GM10847 (cell line): ENCODE results near the gene ODAM.

ENCODE experiments used
- POLR2A ChIP-seq: IDR thresholded peaks from 2 replicates; pipeline ENCODE4 v1.6.1; 2011; ENCODE audit not compliant: insufficient read length; ENCODE audit errors: extremely low read depth

Gene ODAM, protein sequence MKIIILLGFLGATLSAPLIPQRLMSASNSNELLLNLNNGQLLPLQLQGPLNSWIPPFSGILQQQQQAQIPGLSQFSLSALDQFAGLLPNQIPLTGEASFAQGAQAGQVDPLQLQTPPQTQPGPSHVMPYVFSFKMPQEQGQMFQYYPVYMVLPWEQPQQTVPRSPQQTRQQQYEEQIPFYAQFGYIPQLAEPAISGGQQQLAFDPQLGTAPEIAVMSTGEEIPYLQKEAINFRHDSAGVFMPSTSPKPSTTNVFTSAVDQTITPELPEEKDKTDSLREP

DNA sequence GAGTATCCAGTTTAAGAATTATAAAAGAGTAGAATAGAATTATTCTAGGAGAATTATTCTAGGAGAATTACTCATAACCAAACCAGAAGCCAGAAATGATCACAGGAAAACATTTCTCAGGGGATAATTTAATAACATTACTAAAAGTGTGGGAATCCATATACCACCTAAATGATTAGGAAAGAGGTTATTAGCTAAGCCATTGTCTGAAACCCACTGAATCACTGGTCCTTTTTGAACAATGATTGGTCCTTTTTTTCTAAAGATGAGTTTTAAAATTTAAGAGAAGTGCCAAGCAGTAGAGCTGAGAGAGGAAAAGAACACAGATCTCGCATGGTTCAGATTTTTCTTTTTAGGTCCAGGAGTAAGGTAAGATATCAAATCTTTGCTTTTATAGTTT lies at the start of gene ODAM:
TSS of gene ODAM (plus strand) at position 301 of the 400 bp plus-strand sequence. CDS start 819 bp downstream, outside the sequence.
- no peak for TF ChIP-seq POLR2A

DNA sequence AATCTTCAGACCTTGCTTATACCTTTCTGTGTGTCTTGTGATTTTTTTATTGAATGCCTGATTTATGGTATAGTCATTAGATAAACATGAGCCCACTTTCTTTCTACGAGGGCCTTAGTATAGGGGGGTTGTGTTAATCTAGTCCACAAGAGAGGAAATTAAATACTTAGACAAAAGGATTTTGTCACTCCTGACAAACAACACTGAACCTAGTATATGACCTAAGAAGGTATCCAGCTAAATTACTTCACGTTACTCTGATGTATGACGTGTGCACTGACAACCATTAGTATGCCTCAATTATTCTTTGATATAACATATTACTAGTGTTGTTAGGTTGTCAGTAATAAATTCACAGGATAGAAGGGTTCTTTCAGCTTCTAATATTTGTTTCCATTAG lies 44.3 kb upstream of the ODAM start:
- TF ChIP-seq POLR2A = no peak

DNA sequence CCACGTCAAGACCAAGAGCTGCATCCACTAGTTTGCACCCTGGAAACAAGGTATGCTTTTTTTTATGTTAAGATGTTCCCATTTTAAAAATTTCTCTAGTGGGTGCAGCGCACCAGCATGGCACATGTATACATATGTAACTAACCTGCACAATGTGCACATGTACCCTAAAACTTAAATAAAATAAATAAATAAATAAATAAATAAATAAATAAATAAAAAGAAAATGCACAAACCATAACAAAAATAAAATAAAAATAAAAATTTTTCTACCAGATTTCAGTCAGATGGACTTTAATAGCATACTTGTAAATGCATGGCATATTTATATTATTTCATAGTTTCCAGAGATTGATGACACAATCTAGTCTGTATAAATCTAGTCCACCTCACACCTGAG lies 43.4 kb upstream of the ODAM start:
- no peak for TF ChIP-seq POLR2A

DNA sequence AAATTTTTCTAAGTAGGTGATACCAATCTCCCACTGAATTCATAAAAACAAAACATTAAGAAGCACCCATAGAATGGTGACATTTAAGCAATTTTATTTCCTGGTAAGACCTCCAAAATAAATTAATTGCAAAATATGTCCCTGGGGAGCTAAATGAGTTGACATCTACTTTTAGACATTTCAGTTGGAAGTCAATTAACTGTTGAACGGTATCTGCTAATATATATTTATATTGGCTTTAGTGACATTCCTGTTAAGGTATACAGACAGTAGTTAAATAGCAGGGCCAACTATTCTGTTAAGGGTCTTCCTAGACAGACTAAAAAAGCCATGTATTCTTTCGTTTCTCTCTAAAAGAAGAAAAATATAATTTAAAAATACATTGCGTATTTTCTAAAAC lies 41.6 kb upstream of the ODAM start, which contains the start of gene PRR27:
TSS of gene PRR27 (plus strand) at position 301 of the 400 bp plus-strand sequence. CDS start 139 bp downstream, outside the sequence.
- no peak for TF ChIP-seq POLR2A

GRCh38 chr4:70158576-70158975 lies 36.9 kb upstream of the ODAM start:
- TF ChIP-seq POLR2A = no peak

DNA sequence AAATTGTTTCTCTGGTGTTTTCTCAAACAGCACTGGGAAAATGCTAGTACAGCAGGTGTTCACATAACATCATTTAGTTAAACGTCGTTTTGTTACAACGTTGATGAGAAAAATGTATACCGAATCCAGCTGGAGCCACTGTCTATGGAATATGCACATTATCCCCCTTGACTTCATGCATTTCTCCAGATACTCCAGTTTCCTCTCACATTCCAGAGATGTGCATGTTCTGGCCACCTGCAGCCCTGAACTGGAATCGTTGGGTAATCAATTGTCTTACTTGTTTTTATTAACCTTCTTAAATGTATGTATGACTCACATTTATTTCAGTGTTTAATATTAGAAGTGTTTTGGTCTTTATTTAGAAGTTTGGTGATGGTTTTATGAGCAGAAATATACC lies 18.4 kb upstream of the ODAM start:
- no peak for TF ChIP-seq POLR2A

- TF ChIP-seq POLR2A = no peak
Measured at GRCh38 chr4:70178075-70178660, 17.4 kb upstream of the ODAM start.

DNA sequence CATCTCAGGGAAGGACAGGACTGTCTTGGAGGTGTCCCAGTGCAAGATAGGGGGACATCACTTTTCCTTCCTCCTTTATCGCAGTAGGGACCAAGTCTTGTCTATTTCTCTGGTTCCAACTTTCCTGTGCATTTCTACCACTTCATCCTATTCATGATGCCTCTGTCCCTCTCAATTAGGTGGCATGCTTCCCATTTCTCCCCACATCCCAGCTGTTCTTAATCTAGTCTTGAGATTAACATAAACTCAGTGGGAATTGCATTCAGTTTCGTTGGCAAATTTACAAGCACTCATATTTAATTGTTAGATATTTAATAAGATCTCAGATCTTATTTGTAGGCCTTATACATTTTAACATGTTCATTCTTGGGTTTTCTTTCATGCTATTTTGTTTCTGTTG lies 15.7 kb upstream of the ODAM start:
- TF ChIP-seq POLR2A = no peak

- no peak for TF ChIP-seq POLR2A
Measured at GRCh38 chr4:70181864-70182263, 13.7 kb upstream of the ODAM start.

GRCh38 chr4:70182517-70183167 lies 12.9 kb upstream of the ODAM start:
- no peak for TF ChIP-seq POLR2A

- no peak for TF ChIP-seq POLR2A
Measured at GRCh38 chr4:70183168-70183939, 12.2 kb upstream of the ODAM start.

DNA sequence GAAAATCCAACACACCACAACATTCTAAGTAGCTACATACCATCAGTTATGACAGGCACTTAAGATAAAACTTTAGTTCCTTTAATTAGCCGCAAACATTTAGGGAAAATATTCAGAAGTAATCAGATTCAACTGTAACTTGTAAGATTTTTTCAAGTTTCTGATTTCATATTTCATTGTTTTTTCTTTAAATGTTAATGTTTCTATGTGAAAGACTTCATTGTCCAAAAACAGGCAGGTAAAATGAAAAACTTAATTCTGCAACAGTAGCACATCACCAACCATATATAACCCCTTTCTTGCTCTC lies 11.6 kb upstream of the ODAM start:
- TF ChIP-seq POLR2A = no peak

DNA sequence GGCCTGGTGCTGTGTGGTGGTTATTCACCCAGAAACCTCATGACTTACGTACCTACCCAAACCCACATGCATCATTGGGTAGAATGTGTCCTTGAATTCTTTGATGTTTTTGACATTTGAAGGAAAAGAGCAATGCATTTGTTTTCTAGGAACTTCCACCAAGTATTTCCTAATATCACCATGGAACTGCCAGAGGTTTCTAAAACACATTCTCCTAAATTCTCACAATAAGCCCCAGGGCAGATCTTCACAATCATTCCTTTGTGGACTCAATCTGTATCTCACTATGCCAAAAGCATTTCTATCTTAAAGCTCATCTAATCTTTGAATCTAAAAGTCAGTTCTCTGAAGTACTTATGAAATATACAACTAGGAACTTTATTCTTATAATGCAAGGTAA lies 8.3 kb upstream of the ODAM start:
- TF ChIP-seq POLR2A = no peak

DNA sequence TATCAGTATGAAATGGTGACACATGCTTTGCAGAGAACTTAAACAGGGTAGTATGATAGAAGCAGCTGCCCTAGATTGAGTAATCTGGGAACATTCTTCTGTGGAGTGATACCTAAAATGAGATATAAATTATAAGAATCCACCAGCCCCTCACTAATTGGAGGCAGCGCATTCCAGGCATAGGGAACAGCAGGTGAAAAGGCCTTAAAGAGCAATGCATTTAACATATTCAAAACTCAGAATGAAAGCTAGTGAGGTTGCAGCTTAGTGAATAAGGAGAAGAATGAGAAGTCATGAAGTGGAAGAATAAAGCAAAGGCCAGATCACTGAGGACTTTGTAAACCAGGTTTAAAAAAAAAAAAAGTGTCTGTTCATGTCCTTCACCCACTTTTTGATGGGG lies 4.9 kb upstream of the ODAM start:
- TF ChIP-seq POLR2A = no peak

DNA sequence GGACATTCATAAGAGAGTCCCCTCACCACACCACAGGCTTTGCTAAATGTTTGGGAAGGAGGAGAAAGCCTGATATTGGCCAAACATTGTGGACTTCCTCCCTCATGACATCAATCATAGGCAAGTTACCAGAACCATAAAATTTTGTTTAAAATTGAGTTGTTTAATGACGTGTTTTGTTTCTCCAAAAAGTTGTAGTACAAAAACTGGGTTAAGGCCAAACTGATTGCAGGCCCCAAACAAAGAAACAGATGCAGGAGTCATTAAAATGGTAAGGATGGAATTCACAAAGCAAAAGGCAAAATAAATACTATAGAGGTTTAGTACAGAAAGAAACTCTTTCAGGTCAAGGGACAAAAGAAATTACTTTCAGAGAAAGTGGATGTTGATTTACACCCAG lies 3.9 kb upstream of the ODAM start:
- TF ChIP-seq POLR2A = no peak

DNA sequence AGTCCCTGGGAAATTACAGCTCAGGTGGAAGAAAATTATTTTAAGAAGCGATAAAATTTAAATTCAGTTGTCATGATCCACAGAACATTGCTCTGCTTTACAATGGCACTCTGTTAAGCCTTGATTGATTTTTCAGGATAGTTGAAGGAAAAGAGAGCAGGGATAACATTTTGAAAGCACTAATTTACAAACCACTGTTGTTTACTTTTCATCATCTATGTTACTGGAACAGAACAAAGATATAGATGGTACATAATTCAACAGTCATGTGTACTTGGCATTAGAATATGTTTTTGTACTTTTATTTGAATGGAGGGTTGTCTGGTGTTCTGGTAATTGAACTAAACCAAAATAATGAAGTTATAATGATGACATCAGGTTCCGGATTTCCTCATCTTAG lies 2.6 kb upstream of the ODAM start:
- TF ChIP-seq POLR2A = no peak

GRCh38 chr4:70196857-70197256 lies 1.3 kb downstream of the ODAM start:
- TF ChIP-seq POLR2A = no peak

- no peak for TF ChIP-seq POLR2A
Measured at GRCh38 chr4:70197842-70198241, 2.3 kb downstream of the ODAM start.
